HCT116 (cell line): Measurements from ENCODE around the gene MYPN.

Source experiments
- ATF3 ChIP-seq: IDR thresholded peaks from 2 replicates; pipeline ENCODE4 v1.6.1; 2012
- CEBPB ChIP-seq: IDR thresholded peaks from 2 replicates; pipeline ENCODE4 v1.6.1; 2012; ENCODE audit warnings: low read depth
- CTCF ChIP-seq, 3 experiments: fragments of 200-600 bp in 1 of 3; sonication (generic) in 1 of 3; IDR thresholded peaks in 2 of 3; conservative IDR thresholded peaks in 1 of 3; 2 replicates each; pipeline ENCODE4 v1.5.1; 2012 to 2017; ENCODE audit warnings: low read depth in 2 of 3, low read length in 2 of 3, antibody characterized with exemption in 1 of 3, borderline replicate concordance in 1 of 3, control low read depth in 1 of 3, mild to moderate bottlenecking in 1 of 3, mixed read lengths in 1 of 3, mixed run types in 1 of 3, moderate library complexity in 1 of 3; ENCODE audit not compliant: insufficient read depth in 1 of 3
- REST ChIP-seq: IDR thresholded peaks from 2 replicates; pipeline ENCODE4 v1.6.1; 2012; ENCODE audit warnings: low read depth

GRCh38 chr10:68074031-68074774 is 35.1 kb upstream of the MYPN start:
- TF ChIP-seq ATF3 (no peak), REST (no peak), CTCF (IDR thresholded peaks at IDR 0.05 in 2 of 3, conservative IDR thresholded peaks at IDR 0.05 in 1 of 3; ENCODE audit: borderline replicate concordance in 1 of 3, insufficient read depth in 1 of 3, low read depth in 2 of 3, low read length in 2 of 3) (no peak), CEBPB (no peak)
